ENCODE measurements around the gene APOC1. TPM values are rescaled to one million over a fixed set of nuclear protein-coding genes. Genes with fewer than 3 reads are reported as not detected.
A peak's percentile ranks its signal among the peaks of the same experiment; 100 is the strongest.
"Not testable (repeated sequence)": the region's sequence is repeated elsewhere in the genome, so short reads cannot be mapped to it uniquely, and the experiment has no call there.

The APOC1 gene
- polyA plus RNA-seq (2012; ENCODE audit: insufficient read depth, insufficient read length) = 3.1 TPM

DNA sequence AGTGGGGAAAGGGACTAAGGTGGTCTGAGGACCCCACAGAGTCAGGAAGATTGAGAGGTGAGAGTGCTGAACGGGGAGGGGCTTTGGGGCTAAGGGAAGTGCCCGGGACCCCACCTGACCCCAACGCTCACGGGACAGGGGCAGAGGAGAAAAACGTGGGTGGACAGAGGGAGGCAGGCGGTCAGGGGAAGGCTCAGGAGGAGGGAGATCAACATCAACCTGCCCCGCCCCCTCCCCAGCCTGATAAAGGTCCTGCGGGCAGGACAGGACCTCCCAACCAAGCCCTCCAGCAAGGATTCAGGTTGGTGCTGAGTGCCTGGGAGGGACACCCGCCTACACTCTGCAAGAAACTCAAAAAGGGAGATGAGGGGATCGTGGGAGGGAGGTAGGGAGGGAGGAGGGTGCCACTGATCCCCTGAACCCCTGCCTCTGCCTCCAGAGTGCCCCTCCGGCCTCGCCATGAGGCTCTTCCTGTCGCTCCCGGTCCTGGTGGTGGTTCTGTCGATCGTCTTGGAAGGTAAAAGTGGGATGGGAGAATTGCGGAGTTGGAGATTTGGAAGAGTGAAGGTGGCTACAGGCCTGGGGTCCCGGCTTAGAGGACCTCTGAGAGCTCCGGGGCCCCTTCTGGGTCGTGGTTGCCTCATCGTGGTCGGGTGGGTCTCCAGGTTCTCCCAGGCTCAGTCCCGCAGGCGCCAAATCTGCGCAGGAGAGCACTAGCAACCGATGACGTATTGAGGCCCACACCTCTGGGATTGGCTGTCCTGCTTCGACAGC lies at the start of gene APOC1:
TSS of gene APOC1 (plus strand) at position 176 of the 774 bp plus-strand sequence. CDS start at position 460, 284 bp downstream.
- H3K4me3 ChIP-seq (ENCODE audit: low read length) = peak within 1 kb of the TSS; percentile 55
- peak; percentile 77 for DNase-seq (ENCODE audit: low read depth, low spot score)

DNA sequence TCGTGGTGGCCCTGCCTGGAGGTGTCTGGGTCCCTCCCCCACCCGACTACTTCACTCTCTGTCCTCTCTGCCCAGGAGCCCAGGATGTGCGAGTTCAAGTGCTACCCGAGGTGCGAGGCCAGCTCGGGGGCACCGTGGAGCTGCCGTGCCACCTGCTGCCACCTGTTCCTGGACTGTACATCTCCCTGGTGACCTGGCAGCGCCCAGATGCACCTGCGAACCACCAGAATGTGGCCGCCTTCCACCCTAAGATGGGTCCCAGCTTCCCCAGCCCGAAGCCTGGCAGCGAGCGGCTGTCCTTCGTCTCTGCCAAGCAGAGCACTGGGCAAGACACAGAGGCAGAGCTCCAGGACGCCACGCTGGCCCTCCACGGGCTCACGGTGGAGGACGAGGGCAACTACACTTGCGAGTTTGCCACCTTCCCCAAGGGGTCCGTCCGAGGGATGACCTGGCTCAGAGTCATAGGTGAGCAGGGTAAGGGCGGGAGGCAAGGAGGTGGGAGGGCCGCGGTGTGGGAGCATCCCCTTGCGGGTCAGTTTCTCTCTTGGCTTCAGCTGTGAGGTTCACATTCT lies 49.1 kb upstream of the APOC1 start:
- H3K4me3 ChIP-seq (ENCODE audit: low read length) = no peak overlapping the region
- DNase-seq (ENCODE audit: low read depth, low spot score) = no peak

DNA sequence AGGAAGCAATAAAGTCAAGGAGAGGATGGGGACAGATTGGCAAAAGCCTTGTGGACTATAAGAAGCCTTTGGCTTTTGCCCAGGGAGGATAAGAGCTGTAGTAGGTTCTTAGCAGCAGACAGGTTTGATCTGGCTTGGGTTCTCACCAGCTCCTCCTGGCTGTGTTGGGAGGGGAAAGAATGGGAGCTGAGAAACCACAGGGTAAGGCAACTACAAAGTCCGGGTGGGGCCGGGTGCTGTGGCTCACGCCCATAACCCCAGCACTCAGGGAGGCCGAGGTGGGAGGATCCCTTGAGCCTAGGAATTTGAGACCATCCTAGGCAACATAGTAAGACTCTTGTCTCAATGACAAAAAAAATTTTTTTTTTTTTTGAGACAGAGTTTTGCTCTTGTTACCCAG lies 47.7 kb upstream of the APOC1 start:
- DNase-seq (ENCODE audit: low read depth, low spot score) = no peak
- no peak overlapping the region for H3K4me3 ChIP-seq (ENCODE audit: low read length)

- no peak overlapping the region for H3K4me3 ChIP-seq (ENCODE audit: low read length)
- DNase-seq (ENCODE audit: low read depth, low spot score) = no peak
These were observed 46.8 kb upstream of the APOC1 start for GRCh38 chr19:44867578-44867977.

DNA sequence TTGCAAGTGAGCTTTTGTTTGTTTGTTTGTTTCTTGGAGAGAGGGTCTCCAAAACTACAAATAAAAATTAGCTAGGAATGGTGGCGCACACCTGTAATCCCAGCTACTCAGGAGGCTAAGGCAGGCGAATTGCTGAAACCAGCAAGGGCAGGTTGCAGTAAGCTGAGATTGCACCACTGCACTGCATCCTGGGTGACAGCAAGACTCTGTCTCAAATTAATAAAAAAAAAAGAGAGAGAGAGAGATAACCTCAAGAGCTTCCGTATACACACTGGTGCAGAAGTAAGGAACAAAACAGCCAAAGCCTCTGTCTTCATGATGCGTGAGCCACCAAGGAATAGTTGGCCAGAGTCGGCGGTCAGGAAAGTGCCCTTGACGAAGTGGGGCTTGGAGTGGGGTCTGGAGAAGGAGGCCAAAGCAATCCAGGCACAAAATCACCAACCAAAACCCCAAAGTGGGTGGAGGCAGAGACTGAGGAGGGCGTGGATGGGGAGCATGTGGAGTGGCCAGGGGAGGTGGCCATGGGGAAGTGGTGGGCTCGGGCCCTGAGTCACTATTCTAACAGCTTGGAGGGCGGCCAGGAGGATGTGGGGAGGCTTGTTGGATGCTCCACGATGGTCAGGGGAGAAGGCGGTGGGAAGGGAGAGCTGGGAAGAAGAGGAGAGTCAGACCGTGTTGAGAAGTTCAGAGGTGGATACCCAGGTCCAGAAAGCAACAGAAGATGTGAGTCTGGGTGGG lies 44.5 kb upstream of the APOC1 start:
- no peak overlapping the region for H3K4me3 ChIP-seq (ENCODE audit: low read length)
- DNase-seq (ENCODE audit: low read depth, low spot score) = no peak

GRCh38 chr19:44871809-44872208 lies 42.6 kb upstream of the APOC1 start:
- no peak overlapping the region for H3K4me3 ChIP-seq (ENCODE audit: low read length)

GRCh38 chr19:44872661-44873060 lies 41.7 kb upstream of the APOC1 start:
- no peak overlapping the region for H3K4me3 ChIP-seq (ENCODE audit: low read length)
- no peak for DNase-seq (ENCODE audit: low read depth, low spot score)

More at GRCh38 chr19:44871809-44872208, 42.6 kb upstream of the APOC1 start:
- DNase-seq (ENCODE audit: low read depth, low spot score) = no peak

- H3K4me3 ChIP-seq (ENCODE audit: low read length) = no peak overlapping the region
- no peak for DNase-seq (ENCODE audit: low read depth, low spot score)
These were observed 40.1 kb upstream of the APOC1 start for GRCh38 chr19:44874317-44874716.

DNA sequence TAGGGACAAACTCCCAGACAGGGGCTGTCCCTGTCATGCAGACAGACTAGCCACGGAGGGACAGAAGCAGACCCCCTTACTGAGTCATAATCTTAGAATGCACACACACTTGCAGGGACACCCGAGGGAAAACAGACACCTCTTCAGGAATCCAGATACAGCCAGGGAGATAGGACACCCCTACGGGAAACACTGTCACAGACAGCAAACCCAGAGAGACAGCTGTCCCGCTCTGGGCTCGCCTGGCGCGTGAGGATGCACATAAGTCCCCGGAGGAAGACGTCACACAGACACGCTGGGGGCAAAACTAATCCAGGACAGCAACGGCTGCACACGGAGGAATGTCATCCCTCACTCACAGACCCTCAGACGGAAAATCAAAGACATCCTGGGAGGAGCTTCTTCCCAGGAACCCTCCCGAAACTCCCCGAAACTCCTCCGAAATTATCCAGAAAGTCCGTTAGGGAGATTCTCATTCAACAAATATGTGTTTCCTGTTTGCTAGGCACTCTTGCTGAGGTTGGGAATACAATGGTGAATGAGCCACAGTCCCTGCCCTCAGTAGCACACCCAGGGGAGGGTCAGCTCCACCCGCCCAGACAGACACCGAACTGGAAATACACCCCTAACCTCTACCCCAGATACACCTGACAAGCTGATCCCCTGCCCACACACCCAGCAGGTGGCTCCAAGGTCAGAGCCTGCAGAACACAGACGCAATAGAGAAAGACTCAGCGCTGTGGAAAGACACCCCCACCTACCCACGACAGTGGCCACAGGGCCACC lies 38.5 kb upstream of the APOC1 start:
- no peak for DNase-seq (ENCODE audit: low read depth, low spot score)
- H3K4me3 ChIP-seq (ENCODE audit: low read length) = no peak overlapping the region

- no peak overlapping the region for H3K4me3 ChIP-seq (ENCODE audit: low read length)
- peak; percentile 61 for DNase-seq (ENCODE audit: low read depth, low spot score)
These were observed 37.4 kb upstream of the APOC1 start for GRCh38 chr19:44876930-44877535.

DNA sequence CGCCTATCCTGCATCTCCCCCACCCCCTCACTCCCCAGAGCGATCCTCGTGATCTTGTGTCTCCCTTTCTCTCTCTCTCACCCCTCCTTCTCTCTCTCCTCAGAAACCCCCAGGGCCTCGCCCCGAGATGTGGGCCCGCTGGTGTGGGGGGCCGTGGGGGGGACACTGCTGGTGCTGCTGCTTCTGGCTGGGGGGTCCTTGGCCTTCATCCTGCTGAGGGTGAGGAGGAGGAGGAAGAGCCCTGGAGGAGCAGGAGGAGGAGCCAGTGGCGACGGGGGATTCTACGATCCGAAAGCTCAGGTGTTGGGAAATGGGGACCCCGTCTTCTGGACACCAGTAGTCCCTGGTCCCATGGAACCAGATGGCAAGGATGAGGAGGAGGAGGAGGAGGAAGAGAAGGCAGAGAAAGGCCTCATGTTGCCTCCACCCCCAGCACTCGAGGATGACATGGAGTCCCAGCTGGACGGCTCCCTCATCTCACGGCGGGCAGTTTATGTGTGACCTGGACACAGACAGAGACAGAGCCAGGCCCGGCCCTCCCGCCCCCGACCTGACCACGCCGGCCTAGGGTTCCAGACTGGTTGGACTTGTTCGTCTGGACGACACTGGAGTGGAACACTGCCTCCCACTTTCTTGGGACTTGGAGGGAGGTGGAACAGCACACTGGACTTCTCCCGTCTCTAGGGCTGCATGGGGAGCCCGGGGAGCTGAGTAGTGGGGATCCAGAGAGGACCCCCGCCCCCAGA lies 36.1 kb upstream of the APOC1 start:
- no peak for DNase-seq (ENCODE audit: low read depth, low spot score)
- no peak overlapping the region for H3K4me3 ChIP-seq (ENCODE audit: low read length)

DNA sequence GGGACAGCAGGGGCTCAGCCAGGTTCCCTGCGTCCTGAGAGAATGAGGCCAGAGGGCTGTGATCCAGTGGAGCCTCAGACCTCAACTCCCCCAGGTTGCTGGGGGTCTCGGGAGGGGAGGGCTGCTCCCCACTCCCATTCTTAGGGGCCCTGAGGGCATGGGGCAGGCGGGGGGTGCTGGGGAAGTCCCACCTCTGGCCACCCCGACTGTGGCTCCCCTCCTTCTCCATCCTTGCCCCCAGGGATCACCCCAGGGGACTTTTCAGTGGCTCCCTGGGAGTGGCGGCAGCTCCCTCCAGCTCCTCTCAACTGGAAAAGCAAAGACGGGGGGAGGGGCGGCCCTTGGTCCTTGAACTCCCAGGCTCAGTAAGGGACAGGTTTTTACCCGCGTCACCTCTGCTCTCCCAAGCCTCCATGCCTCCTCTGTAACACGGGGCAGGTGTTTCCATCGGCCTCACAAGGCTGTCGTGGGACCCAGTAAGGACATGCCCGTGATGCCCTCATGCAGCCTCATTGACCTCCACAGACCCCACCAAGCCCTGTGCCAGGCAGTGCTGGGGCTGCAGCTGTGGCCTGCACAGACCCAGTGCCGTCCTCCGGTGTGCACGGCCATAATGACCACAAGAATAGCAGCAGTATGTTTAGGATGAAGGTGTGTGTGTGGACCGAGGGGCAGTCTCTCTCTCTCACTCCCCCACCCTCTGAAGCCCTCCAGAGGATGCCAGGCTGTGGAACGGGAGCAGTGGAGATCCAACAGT lies 34.9 kb upstream of the APOC1 start:
- H3K4me3 ChIP-seq (ENCODE audit: low read length) = no peak overlapping the region
- DNase-seq (ENCODE audit: low read depth, low spot score) = no peak

DNA sequence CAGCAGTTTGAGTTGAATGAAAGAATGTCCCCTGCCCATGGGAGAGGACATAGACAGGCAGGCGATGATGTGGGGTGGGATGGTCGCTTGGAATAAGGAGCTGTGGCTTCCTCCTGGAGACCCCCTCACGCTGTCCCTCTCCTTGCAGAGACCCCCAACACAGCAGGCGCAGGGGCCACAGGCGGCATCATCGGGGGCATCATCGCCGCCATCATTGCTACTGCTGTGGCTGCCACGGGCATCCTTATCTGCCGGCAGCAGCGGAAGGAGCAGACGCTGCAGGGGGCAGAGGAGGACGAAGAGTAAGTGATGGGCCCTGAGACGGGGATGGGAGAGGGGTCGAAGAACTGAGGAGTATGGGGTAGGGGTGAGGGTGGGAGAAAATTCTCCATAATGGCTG lies 32.3 kb upstream of the APOC1 start:
- DNase-seq (ENCODE audit: low read depth, low spot score) = no peak
- no peak overlapping the region for H3K4me3 ChIP-seq (ENCODE audit: low read length)

- H3K4me3 ChIP-seq (ENCODE audit: low read length); DNase-seq (ENCODE audit: low read depth, low spot score): not testable (repeated sequence)
These were observed 31.6 kb upstream of the APOC1 start for GRCh38 chr19:44882619-44883397.

DNA sequence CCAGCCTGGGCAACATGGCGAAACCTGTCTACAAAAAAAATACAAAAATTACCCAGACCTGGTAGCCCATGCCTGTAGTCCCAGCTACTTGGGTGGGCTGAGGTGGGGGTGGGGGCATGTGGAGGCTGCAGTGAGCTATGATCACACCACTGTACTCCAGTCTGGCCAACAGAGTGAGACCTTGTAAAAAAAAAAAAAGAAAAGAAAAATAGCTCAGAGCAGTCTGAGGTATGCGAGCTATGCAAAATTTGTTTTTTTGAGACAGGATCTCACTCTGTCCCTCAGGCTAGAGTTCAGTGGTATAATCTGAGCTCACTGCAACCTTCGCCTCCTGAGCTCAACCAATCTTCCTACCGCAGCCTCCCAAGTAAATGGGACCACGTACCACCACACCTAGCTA lies 30.5 kb upstream of the APOC1 start:
- H3K4me3 ChIP-seq (ENCODE audit: low read length) = no peak overlapping the region
- DNase-seq (ENCODE audit: low read depth, low spot score) = no peak

- H3K4me3 ChIP-seq (ENCODE audit: low read length) = no peak overlapping the region
- DNase-seq (ENCODE audit: low read depth, low spot score) = no peak
These were observed 29.8 kb upstream of the APOC1 start for GRCh38 chr19:44884566-44884965.

DNA sequence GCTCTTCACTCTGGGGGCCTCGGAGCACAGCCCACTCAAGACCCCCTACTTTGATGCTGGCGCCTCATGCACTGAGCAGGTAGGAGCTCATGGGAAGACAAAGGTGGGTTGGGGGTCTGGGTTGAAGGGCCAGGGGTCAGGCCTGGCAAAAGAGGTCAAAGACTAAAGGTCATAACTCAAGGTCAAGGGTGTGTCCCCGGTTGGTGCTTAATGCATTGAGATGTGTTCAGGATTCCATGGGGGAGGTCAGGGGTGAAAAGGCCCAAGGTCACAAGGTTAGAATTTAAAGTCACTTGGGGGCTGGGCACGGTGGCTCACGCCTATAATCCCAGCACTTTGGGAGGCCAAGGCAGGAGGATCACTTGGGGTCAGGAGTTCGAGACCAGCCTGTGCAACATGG lies 28.3 kb upstream of the APOC1 start:
- H3K4me3 ChIP-seq (ENCODE audit: low read length) = no peak overlapping the region
- no peak for DNase-seq (ENCODE audit: low read depth, low spot score)
